Dendritic cell treated with granulocyte-macrophage colony-stimulating factor and Interleukin-4, amounts not matched to agents 40 ng/mL and 50 ng/mL, for 4 days (primary cell): ENCODE measurements around the gene SPATA31E1.

Experiments used
- H3K27ac Mint-ChIP-seq: one replicate; pipeline ENCODE4 v1.8.0; 2022; ENCODE audit warnings: mild to moderate bottlenecking, mixed read lengths
- H3K27me3 Mint-ChIP-seq: one replicate; pipeline ENCODE4 v1.8.0; 2022; ENCODE audit warnings: mild to moderate bottlenecking, mixed read lengths
- H3K36me3 Mint-ChIP-seq: one replicate; pipeline ENCODE4 v1.8.0; 2022; ENCODE audit warnings: low read depth, mixed read lengths
- H3K4me1 Mint-ChIP-seq: one replicate; pipeline ENCODE4 v1.8.0; 2022; ENCODE audit warnings: low read depth, mixed read lengths
- H3K4me3 Mint-ChIP-seq: one replicate; pipeline ENCODE4 v1.8.0; 2022; ENCODE audit warnings: mild to moderate bottlenecking, moderate library complexity, mixed read lengths
- H3K9me3 Mint-ChIP-seq: one replicate; pipeline ENCODE4 v1.8.0; 2022; ENCODE audit warnings: mixed read lengths
- intact Hi-C: fragments of 100-400 bp; cut with micrococcal nuclease; formaldehyde crosslinking; loops from one replicate; pipeline ENCODE4 v1.15.0; 2022

The SPATA31E1 gene

GRCh38 chr9:87871425-87872078, 11.1 kb upstream of the SPATA31E1 start:
- Mint-ChIP-seq H3K4me1 (no peaks in the 10 kb centered on the region), H3K27ac (no peak overlapping the region), H3K9me3 (no peaks in the 10 kb centered on the region), H3K27me3 (peaks cover 54% of the 10 kb centered on the region), H3K36me3 (no peaks in the 10 kb centered on the region), H3K4me3 (no peak overlapping the region)
- intact Hi-C loops: no loop called here

- Mint-ChIP-seq H3K4me3 (no peak overlapping the region), H3K9me3 (no peaks in the 10 kb centered on the region), H3K4me1 (no peaks in the 10 kb centered on the region), H3K36me3 (no peaks in the 10 kb centered on the region), H3K27me3 (peaks cover 53% of the 10 kb centered on the region), H3K27ac (no peak overlapping the region)
- intact Hi-C loops: no loop called here
These were observed 10.5 kb upstream of the SPATA31E1 start for GRCh38 chr9:87872079-87872624.

- no peaks in the 10 kb centered on the region for H3K9me3 Mint-ChIP-seq
These were observed 8.9 kb upstream of the SPATA31E1 start for GRCh38 chr9:87873607-87874303.

DNA sequence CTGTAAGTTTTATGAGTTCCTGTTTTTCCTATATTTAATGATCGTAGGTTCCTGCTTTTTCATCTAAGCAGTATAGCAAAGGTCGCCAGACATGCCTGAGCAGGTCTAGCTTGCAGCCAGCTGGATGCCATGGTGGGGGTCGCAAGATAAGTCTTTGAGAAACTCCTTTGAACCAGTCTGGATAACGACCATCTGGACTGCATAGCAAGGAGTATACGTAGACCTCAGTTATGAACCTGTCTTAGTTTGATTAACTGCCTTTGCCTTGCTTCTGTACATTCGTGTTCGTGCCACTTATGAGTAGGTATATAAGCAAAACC, 8.4 kb upstream of the SPATA31E1 start:
- peaks cover 41% of the 10 kb centered on the region for H3K27me3 Mint-ChIP-seq
- no peak overlapping the region for H3K4me3 Mint-ChIP-seq
- no peaks in the 10 kb centered on the region for H3K9me3 Mint-ChIP-seq
- no peaks in the 10 kb centered on the region for H3K36me3 Mint-ChIP-seq
- intact Hi-C loops: no loop called here
- no peak overlapping the region for H3K27ac Mint-ChIP-seq
- H3K4me1 Mint-ChIP-seq: peaks cover 11% of the 10 kb centered on the region

More at GRCh38 chr9:87873607-87874303, 8.9 kb upstream of the SPATA31E1 start:
- Mint-ChIP-seq H3K27me3 (peaks cover 44% of the 10 kb centered on the region), H3K4me3 (no peak overlapping the region), H3K27ac (no peak overlapping the region), H3K36me3 (no peaks in the 10 kb centered on the region), H3K4me1 (peaks cover 10% of the 10 kb centered on the region)
- intact Hi-C loops: no loop called here

DNA sequence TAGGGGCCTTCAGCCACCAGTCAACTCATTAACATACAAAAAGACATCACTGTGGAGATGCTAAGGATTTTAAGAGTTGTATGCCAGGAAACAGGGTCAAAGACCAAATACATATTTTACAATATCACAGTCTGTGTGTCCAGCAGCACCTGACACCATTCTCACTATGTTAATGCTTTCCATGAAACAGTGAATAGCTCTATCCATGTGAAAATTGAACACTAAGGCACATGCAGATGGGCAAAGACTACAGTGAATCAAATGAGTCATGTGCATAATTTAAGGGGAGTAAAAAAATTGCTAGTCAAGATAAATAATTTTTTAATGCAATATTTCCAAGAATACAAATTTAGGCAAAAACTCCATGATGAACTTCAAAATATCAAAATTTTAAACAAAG, 7.6 kb upstream of the SPATA31E1 start:
- Mint-ChIP-seq H3K4me3 (no peak overlapping the region), H3K36me3 (no peaks in the 10 kb centered on the region), H3K27ac (no peak overlapping the region), H3K4me1 (peaks cover 11% of the 10 kb centered on the region), H3K27me3 (peaks cover 36% of the 10 kb centered on the region), H3K9me3 (no peaks in the 10 kb centered on the region)
- intact Hi-C loops: no loop called here

- peaks cover 11% of the 10 kb centered on the region for H3K4me1 Mint-ChIP-seq
These were observed 6.7 kb upstream of the SPATA31E1 start for GRCh38 chr9:87875831-87876545.

GRCh38 chr9:87876708-87877107, 6.0 kb upstream of the SPATA31E1 start:
- Mint-ChIP-seq H3K9me3 (no peaks in the 10 kb centered on the region), H3K36me3 (no peaks in the 10 kb centered on the region), H3K4me1 (peaks cover 11% of the 10 kb centered on the region), H3K27ac (no peak overlapping the region), H3K27me3 (peaks cover 40% of the 10 kb centered on the region), H3K4me3 (no peak overlapping the region)
- intact Hi-C loops: no loop called here

More at GRCh38 chr9:87875831-87876545, 6.7 kb upstream of the SPATA31E1 start:
- H3K4me3 Mint-ChIP-seq: no peak overlapping the region
- intact Hi-C loops: no loop called here
- no peak overlapping the region for H3K27ac Mint-ChIP-seq
- H3K9me3 Mint-ChIP-seq: no peaks in the 10 kb centered on the region
- peaks cover 35% of the 10 kb centered on the region for H3K27me3 Mint-ChIP-seq
- H3K36me3 Mint-ChIP-seq: no peaks in the 10 kb centered on the region

DNA sequence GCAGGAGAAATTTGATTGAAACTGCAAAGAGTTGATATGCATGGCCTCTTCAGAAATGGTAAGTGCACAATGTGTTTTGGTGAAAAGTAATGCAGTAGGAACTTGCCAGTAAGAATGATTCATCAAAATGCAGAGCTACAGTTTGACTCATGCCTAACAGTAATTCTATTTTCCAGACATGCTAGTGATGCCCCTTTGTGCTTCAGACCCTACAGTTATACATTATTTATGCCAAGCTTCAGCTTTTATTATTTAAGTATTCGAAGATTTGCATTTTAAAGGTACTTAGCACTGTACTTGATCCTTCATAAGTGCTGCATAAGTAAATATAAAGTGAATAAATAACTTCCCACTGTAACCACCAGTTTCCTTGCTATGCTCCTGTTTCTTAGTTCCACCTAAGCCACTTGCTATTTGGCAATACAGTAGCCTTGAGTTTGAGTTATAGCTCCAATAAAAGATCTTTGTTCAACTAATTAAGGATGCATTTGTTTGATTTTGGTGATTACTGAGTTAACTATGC, 3.6 kb upstream of the SPATA31E1 start:
- H3K27ac Mint-ChIP-seq: no peak overlapping the region
- H3K4me1 Mint-ChIP-seq: peaks cover 11% of the 10 kb centered on the region
- H3K27me3 Mint-ChIP-seq: peaks cover 36% of the 10 kb centered on the region
- intact Hi-C loops: no loop called here
- H3K4me3 Mint-ChIP-seq: no peak overlapping the region
- H3K36me3 Mint-ChIP-seq: no peaks in the 10 kb centered on the region
- no peaks in the 10 kb centered on the region for H3K9me3 Mint-ChIP-seq

GRCh38 chr9:87880116-87880515, 2.6 kb upstream of the SPATA31E1 start:
- intact Hi-C loops: no loop called here
- peaks cover 11% of the 10 kb centered on the region for H3K4me1 Mint-ChIP-seq
- no peak overlapping the region for H3K4me3 Mint-ChIP-seq
- peaks cover 35% of the 10 kb centered on the region for H3K27me3 Mint-ChIP-seq
- no peaks in the 10 kb centered on the region for H3K36me3 Mint-ChIP-seq
- no peak overlapping the region for H3K27ac Mint-ChIP-seq
- H3K9me3 Mint-ChIP-seq: no peaks in the 10 kb centered on the region

GRCh38 chr9:87880683-87881082, 2.0 kb upstream of the SPATA31E1 start:
- peaks cover 11% of the 10 kb centered on the region for H3K4me1 Mint-ChIP-seq
- H3K27me3 Mint-ChIP-seq: peaks cover 41% of the 10 kb centered on the region

DNA sequence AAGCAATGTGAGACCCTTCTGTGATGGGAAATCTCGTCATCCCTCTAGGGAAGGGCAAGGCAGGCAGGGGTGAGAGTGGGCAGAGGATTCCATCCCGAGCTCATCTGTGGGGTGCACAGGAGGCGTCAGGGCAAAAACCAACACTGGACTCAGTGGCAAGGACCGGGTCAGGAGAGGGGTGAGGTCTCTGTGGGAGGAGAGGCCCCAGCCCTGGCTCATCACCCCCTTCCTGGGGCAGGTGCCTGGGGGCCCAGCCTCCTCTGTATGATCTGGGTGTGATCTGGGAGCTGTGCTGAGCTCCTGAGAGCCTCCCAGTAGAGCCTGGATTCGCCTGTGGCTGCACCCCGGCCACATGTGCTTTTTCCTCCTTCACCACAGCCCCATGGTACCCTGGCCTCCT, 597 bp downstream of the SPATA31E1 start:
- Mint-ChIP-seq H3K36me3 (no peaks in the 10 kb centered on the region), H3K4me1 (peaks cover 6% of the 10 kb centered on the region), H3K4me3 (no peak overlapping the region), H3K27me3 (peaks cover 51% of the 10 kb centered on the region), H3K27ac (no peak overlapping the region), H3K9me3 (no peaks in the 10 kb centered on the region)
- intact Hi-C loops: no loop called here

More at GRCh38 chr9:87880683-87881082, 2.0 kb upstream of the SPATA31E1 start:
- H3K9me3 Mint-ChIP-seq: no peaks in the 10 kb centered on the region
- intact Hi-C loops: no loop called here
- no peak overlapping the region for H3K27ac Mint-ChIP-seq
- no peak overlapping the region for H3K4me3 Mint-ChIP-seq
- H3K36me3 Mint-ChIP-seq: no peaks in the 10 kb centered on the region

- Mint-ChIP-seq H3K36me3 (no peaks in the 10 kb centered on the region), H3K4me1 (no peaks in the 10 kb centered on the region), H3K27ac (no peak overlapping the region), H3K27me3 (peaks cover 49% of the 10 kb centered on the region), H3K9me3 (no peaks in the 10 kb centered on the region), H3K4me3 (no peak overlapping the region)
- intact Hi-C loops: no loop called here
These were observed 1.3 kb downstream of the SPATA31E1 start for GRCh38 chr9:87883990-87884389.

- H3K4me1 Mint-ChIP-seq: no peaks in the 10 kb centered on the region
- H3K27ac Mint-ChIP-seq: no peak overlapping the region
These were observed 2.1 kb downstream of the SPATA31E1 start for GRCh38 chr9:87884578-87885459.

More at GRCh38 chr9:87884578-87885459, 2.1 kb downstream of the SPATA31E1 start:
- intact Hi-C loops: no loop called here
- no peaks in the 10 kb centered on the region for H3K36me3 Mint-ChIP-seq
- no peaks in the 10 kb centered on the region for H3K9me3 Mint-ChIP-seq
- H3K27me3 Mint-ChIP-seq: peaks cover 49% of the 10 kb centered on the region
- H3K4me3 Mint-ChIP-seq: no peak overlapping the region
